A549 (cell line): ENCODE data around the gene HHIPL2. TPM values are rescaled to one million over a fixed set of nuclear protein-coding genes. Genes with fewer than 3 reads are reported as not detected.

Source experiments
- ATAC-seq, 2 experiments: fragments of 200-7000 bp in 1 of 2; fragments of >200 bp in 1 of 2; cut with Nextera tagmentation in 1 of 2; cut with Tn5 transposase in 1 of 2; 3 replicates each; pipeline versions ENCODE4 v1.8.0 to v1.9.1; 2018 to 2020; ENCODE audit warnings: mild to moderate bottlenecking in 1 of 2, moderate library complexity in 1 of 2
- CTCF ChIA-PET: fragments of 300-600 bp; sonication (Branson Sonifier 250); formaldehyde crosslinking; extraction: SDS; loops from one replicate; lab custom pipeline; 2021; ENCODE audit warnings: antibody characterized with exemption, inconsistent platforms; lab: Yijun Ruan, JAX
- POLR2A ChIA-PET: fragments of 350-600 bp; formaldehyde crosslinking; extraction: SDS; loops from one replicate; lab custom pipeline; 2021; ENCODE audit warnings: antibody characterized with exemption, inconsistent platforms; lab: Yijun Ruan, JAX
- DNase-seq, 2 experiments: peaks; one replicate each; pipeline versions ENCODE4 v3.0.0 to v3.0.0-alpha.2; 2011 to 2016; ENCODE audit warnings: low read depth in 1 of 2, low spot score in 1 of 2
- FAIRE-seq: peaks from 2 replicates; lab custom pipeline; 2011; peaks lifted over from hg19 to GRCh38; lab: Jason Lieb, UNC
- H3K27ac ChIP-seq, 2 experiments: fragments of >200 bp; sonication (Bioruptor Twin); formaldehyde crosslinking; 3 replicates each; pipeline ENCODE4 v1.5.1; 2016 to 2017
- H3K4me1 ChIP-seq: fragments of >200 bp; sonication (Bioruptor Twin); formaldehyde crosslinking; 3 replicates; pipeline ENCODE4 v1.6.1; 2016
- H3K4me2 ChIP-seq: fragments of >200 bp; sonication (Bioruptor Twin); formaldehyde crosslinking; 3 replicates; pipeline ENCODE4 v1.6.1; 2016
- H3K4me3 ChIP-seq: fragments of >200 bp; sonication (Bioruptor Twin); formaldehyde crosslinking; 3 replicates; pipeline ENCODE4 v1.5.1; 2016
- H3K9me3 ChIP-seq: fragments of >200 bp; sonication (Bioruptor Twin); formaldehyde crosslinking; 3 replicates; pipeline ENCODE4 v1.6.1; 2016
- BHLHE40 ChIP-seq: IDR thresholded peaks from 2 replicates; pipeline ENCODE4 v1.6.1; 2012; ENCODE audit warnings: low read depth, low read length, inconsistent platforms
- CHD4 ChIP-seq: fragments of 200-600 bp; sonication (generic); IDR thresholded peaks from 2 replicates; pipeline ENCODE4 v1.6.1; 2016; ENCODE audit warnings: antibody characterized with exemption, mild to moderate bottlenecking, borderline replicate concordance
- EHMT2 ChIP-seq: fragments of 200-600 bp; sonication (generic); IDR thresholded peaks from 2 replicates; pipeline ENCODE4 v1.6.1; 2016; ENCODE audit warnings: antibody characterized with exemption, low read depth, mild to moderate bottlenecking, moderate library complexity
- ELK1 ChIP-seq: fragments of 150-350 bp; IDR thresholded peaks from 2 replicates; pipeline ENCODE4 v1.6.1; 2014; ENCODE audit warnings: low read depth, mild to moderate bottlenecking, low read length
- FOSB ChIP-seq: fragments of 250-450 bp; sonication (Bioruptor Pico); IDR thresholded peaks from 2 replicates; pipeline ENCODE4 v1.5.0; 2020; ENCODE audit warnings: mild to moderate bottlenecking, moderate library complexity
- FOXS1 ChIP-seq: fragments of 250-450 bp; sonication (Bioruptor Pico); IDR thresholded peaks from 2 replicates; pipeline ENCODE4 v1.5.0; 2020; ENCODE audit warnings: mild to moderate bottlenecking, moderate library complexity
- HOXB13 ChIP-seq: fragments of 250-450 bp; sonication (Bioruptor Pico); IDR thresholded peaks from 2 replicates; pipeline ENCODE4 v1.5.0; 2020; ENCODE audit warnings: low read depth, mild to moderate bottlenecking, moderate library complexity
- JUN ChIP-seq, 2 experiments: fragments of >200 bp; sonication (Bioruptor Twin); formaldehyde crosslinking; IDR thresholded peaks; 2 replicates in 1 of 2; 3 replicates in 1 of 2; pipeline ENCODE4 v1.6.1; 2016 to 2017
- KDM1A ChIP-seq: fragments of 200-600 bp; sonication (generic); IDR thresholded peaks from 2 replicates; pipeline ENCODE4 v1.6.1; 2016; ENCODE audit warnings: low read depth, mild to moderate bottlenecking
- MAFK ChIP-seq: fragments of 450-650 bp; IDR thresholded peaks from 2 replicates; pipeline ENCODE4 v1.6.1; 2014; ENCODE audit not compliant: partially characterized antibody
- MAZ ChIP-seq: fragments of 150-350 bp; IDR thresholded peaks from 2 replicates; pipeline ENCODE4 v1.6.1; 2014; ENCODE audit warnings: antibody characterized with exemption, low read depth, low read length, borderline replicate concordance
- POLR2A ChIP-seq: IDR thresholded peaks from 2 replicates; pipeline ENCODE4 v1.6.1; 2012; ENCODE audit warnings: mild to moderate bottlenecking, low read length
- RARB ChIP-seq: fragments of 250-450 bp; sonication (Bioruptor Pico); IDR thresholded peaks from 2 replicates; pipeline ENCODE4 v1.8.0; 2021; ENCODE audit warnings: mild to moderate bottlenecking, moderate library complexity
- REST ChIP-seq: fragments of 200-600 bp; sonication (generic); IDR thresholded peaks from 2 replicates; pipeline ENCODE4 v1.6.1; 2016; ENCODE audit warnings: antibody characterized with exemption, mild to moderate bottlenecking, moderate library complexity
- RNF2 ChIP-seq: fragments of 200-600 bp; sonication (generic); IDR thresholded peaks from 2 replicates; pipeline ENCODE4 v1.6.1; 2016; ENCODE audit warnings: low read depth, mild to moderate bottlenecking, antibody characterized with exemption, moderate library complexity, borderline replicate concordance
- TFCP2L1 ChIP-seq: fragments of 250-450 bp; sonication (Bioruptor Pico); IDR thresholded peaks from 2 replicates; pipeline ENCODE4 v1.5.0; 2021; ENCODE audit warnings: mild to moderate bottlenecking
- USF2 ChIP-seq: fragments of 450-650 bp; IDR thresholded peaks from 2 replicates; pipeline ENCODE4 v1.6.1; 2014; ENCODE audit warnings: antibody characterized with exemption
- ZFP36 ChIP-seq: fragments of 450-650 bp; IDR thresholded peaks from 2 replicates; pipeline ENCODE4 v1.6.1; 2014; ENCODE audit warnings: borderline replicate concordance; ENCODE audit not compliant: partially characterized antibody
- WGBS: methylation state at CpG from one replicate; pipeline ENCODE4 v1.1.6; 2017; ENCODE audit errors: missing lambda C conversion rate; 5-methylcytosine and 5-hydroxymethylcytosine counted together
- polyA plus RNA-seq, 4 experiments: library from polyadenylated mRNA; depleted of rRNA in 3 of 4; stranded (reverse); fragments of >200 nt; fragmentation: RNase III in 1 of 4; extraction: RNeasy Plus Mini Kit Qiagen cat#74134 plus additional on column Dnase treatment in 1 of 4; gene quantifications; 2 replicates in 3 of 4; 3 replicates in 1 of 4; pipeline ENCODE4 v1.2.3, GENCODE V29; 2011 to 2017
- TF ChIP-seq, protein P1 (sequence below): fragments of >200 bp; sonication (Bioruptor Twin); formaldehyde crosslinking; IDR thresholded peaks from 2 replicates; pipeline ENCODE4 v1.6.1; 2016
- TF ChIP-seq, protein P2 (sequence below): IDR thresholded peaks from 2 replicates; pipeline ENCODE4 v1.6.1; 2012

The HHIPL2 gene
- polyA plus RNA-seq, 2 of the 4 experiments (the other 2 are of a cell fraction): 16.6 to 19.6 TPM

DNA sequence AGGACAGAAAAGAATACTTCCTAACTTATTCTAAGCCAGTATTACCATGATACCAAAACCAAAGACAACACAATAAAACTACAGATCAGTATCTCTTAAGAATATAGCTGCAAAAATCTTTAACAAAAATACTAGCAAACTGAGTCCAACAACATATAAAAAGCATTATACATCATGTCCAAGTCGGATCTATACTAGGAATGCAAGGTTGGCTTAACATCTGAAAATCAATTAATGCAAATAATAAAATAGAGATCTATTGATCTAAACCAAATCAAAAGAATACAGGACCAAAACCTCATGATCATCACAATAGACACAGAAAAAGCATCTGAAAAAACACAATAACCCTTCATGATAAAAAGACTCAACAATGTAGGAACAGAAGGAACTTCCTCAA lies 22.9 kb upstream of the HHIPL2 start:
- no peak overlapping the region for H3K4me3 ChIP-seq
- no peaks in the 10 kb centered on the region for H3K4me1 ChIP-seq
- ATAC-seq (no peak), DNase-seq (no peak), FAIRE-seq (peak; percentile 59)
- 97% methylated on average over 1 of the region's 1 CpG for WGBS
- no peak overlapping the region for H3K4me2 ChIP-seq
- ChIA-PET POLR2A (no interaction called here), CTCF (no interaction called here)
- peaks cover 8% of the 10 kb centered on the region; the same call in 1 of the 3 replicates for H3K9me3 ChIP-seq
- no peak overlapping the region for H3K27ac ChIP-seq
- TF ChIP-seq POLR2A (no peak), TFCP2L1 (CRISPR knock-in tag) (no peak), KDM1A (no peak), MAZ (no peak), USF2 (no peak), FOSB (CRISPR knock-in tag) (no peak), RARB (no peak), RNF2 (no peak), REST (no peak), FOXS1 (CRISPR knock-in tag) (no peak), MAFK (no peak), HOXB13 (CRISPR knock-in tag) (no peak), ELK1 (no peak), BHLHE40 (no peak), CHD4 (no peak)
- TF ChIP-seq, protein P1, sequence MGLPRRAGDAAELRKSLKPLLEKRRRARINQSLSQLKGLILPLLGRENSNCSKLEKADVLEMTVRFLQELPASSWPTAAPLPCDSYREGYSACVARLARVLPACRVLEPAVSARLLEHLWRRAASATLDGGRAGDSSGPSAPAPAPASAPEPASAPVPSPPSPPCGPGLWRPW: no peak
- TF ChIP-seq, protein P2, sequence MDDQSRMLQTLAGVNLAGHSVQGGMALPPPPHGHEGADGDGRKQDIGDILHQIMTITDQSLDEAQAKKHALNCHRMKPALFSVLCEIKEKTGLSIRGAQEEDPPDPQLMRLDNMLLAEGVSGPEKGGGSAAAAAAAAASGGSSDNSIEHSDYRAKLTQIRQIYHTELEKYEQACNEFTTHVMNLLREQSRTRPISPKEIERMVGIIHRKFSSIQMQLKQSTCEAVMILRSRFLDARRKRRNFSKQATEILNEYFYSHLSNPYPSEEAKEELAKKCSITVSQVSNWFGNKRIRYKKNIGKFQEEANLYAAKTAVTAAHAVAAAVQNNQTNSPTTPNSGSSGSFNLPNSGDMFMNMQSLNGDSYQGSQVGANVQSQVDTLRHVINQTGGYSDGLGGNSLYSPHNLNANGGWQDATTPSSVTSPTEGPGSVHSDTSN: no peak
- TF ChIP-seq, all 56 proteins: peak for 0

GRCh38 chr1:222561656-222562055 lies 13.8 kb upstream of the HHIPL2 start:
- H3K4me2 ChIP-seq: no peak overlapping the region
- ChIA-PET POLR2A (interaction anchor here (0.8 to 0.9 kb wide), 2 partner anchors 9 to 28 kb away, joined by 3 read pairs; partner anchors contain the start of gene TAF1A), CTCF (interaction anchor here (0.5 to 1.6 kb wide), 2 partner anchors 97 to 1596 kb away, joined by 3 to 4 read pairs; no protein-coding TSS in a partner anchor)
- no peak for DNase-seq
- WGBS: 100% methylated on average over 1 of the region's 1 CpG
- H3K9me3 ChIP-seq: no peaks in the 10 kb centered on the region
- no peak for TF ChIP-seq MAFK
- TF ChIP-seq ZFP36: peak; percentile 15
- no peak for TF ChIP-seq JUN (IDR thresholded peaks at IDR 0.05)
- TF ChIP-seq EHMT2: no peak
- no peak for FAIRE-seq
- no peak overlapping the region for H3K4me3 ChIP-seq
- ATAC-seq: peak in 1 of 2 experiments; percentile 66; a peak in 3 of 6 replicates
- H3K4me1 ChIP-seq: no peaks in the 10 kb centered on the region
- no peak overlapping the region for H3K27ac ChIP-seq
